ENCODE data around the gene HABP4.

Gene HABP4

DNA sequence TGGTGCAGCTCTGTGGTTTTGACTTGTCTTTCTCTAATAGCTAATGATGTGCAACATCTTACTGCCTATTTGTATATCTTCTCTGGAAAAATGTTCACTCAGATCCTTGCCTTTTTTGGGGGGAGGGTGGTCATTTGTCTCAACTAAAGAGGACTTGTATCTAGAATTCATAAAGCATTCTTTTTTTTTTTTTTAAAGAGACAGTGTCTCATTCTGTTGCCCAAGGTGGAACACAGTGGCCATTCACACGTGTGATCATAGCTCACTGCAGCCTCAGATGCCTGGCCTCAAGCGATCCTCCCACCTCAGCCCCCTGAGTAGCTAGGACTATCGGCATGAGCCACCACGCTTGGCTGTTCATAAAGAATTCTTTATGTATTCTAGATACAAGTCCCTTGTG lies 33.2 kb downstream of the HABP4 start:
- Histone ChIP-seq H3K4me2 (ENCODE audit: low read length) (no peak overlapping the region), H3K4me1 (ENCODE audit: low read length) (peaks cover 37% of the 10 kb centered on the region), H3K4me3 (ENCODE audit: low read length) (no peak overlapping the region), H2AFZ (ENCODE audit: low read depth, low read length) (no peak overlapping the region), H4K20me1 (ENCODE audit: insufficient read depth, low read length) (no peaks in the 10 kb centered on the region; the same call in 1 of the 2 replicates), H3K27me3 (ENCODE audit: low read depth, low read length) (no peaks in the 10 kb centered on the region), H3K27ac (ENCODE audit: low read length) (no peak overlapping the region), H3K79me2 (ENCODE audit: low read length) (no peaks in the 10 kb centered on the region), H3K9me3 (ENCODE audit: insufficient read depth, low read length) (no peaks in the 10 kb centered on the region), H3K9ac (ENCODE audit: low read length) (no peak overlapping the region), H3K36me3 (replicated peaks; ENCODE audit: low read depth, low read length) (peaks cover 2% of the 10 kb centered on the region)
- TF ChIP-seq, protein P1, sequence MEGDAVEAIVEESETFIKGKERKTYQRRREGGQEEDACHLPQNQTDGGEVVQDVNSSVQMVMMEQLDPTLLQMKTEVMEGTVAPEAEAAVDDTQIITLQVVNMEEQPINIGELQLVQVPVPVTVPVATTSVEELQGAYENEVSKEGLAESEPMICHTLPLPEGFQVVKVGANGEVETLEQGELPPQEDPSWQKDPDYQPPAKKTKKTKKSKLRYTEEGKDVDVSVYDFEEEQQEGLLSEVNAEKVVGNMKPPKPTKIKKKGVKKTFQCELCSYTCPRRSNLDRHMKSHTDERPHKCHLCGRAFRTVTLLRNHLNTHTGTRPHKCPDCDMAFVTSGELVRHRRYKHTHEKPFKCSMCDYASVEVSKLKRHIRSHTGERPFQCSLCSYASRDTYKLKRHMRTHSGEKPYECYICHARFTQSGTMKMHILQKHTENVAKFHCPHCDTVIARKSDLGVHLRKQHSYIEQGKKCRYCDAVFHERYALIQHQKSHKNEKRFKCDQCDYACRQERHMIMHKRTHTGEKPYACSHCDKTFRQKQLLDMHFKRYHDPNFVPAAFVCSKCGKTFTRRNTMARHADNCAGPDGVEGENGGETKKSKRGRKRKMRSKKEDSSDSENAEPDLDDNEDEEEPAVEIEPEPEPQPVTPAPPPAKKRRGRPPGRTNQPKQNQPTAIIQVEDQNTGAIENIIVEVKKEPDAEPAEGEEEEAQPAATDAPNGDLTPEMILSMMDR (IDR thresholded peaks at IDR 0.05; ENCODE audit: low read depth, low read length) = no peak
- no peak for TF ChIP-seq EZH2phosphoT487 (IDR thresholded peaks at IDR 0.05; ENCODE audit: low read depth)

DNA sequence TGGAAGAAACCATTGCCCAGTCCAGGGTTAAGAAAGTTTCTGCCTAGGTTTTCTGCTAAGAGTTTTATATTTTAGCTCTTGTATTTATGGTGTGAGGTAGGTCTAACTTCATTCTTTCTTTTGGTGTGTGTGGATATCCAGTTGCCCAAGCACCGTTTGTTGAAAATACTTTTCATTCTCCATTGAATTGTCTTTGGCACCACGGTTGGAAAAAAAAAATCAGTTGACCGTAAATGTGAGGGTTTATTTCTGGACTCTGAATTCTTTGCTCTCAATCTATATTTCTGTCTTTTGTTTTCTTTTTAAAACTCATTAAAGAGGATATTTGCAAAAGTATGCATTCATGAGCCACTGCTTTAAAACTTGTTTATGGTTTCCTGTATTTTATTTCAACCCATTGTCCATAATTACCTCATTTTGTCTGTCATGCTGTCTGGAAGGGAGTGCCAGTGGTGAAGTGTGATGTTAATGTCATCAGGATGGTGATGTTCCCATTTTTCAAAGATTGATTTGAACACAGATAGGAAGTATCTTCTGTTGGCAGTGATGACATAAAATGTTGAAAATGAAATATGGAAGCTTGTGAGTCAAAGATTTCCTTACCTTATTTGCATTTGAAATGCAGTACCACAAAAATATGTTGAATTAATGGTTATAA lies 33.9 kb downstream of the HABP4 start:
- H4K20me1 ChIP-seq (ENCODE audit: insufficient read depth, low read length) = no peaks in the 10 kb centered on the region; the same call in 1 of the 2 replicates
- peak overlapping the region; percentile 41 for H3K4me2 ChIP-seq (ENCODE audit: low read length)
- no peak overlapping the region for H2AFZ ChIP-seq (ENCODE audit: low read depth, low read length)
- no peak for TF ChIP-seq EZH2phosphoT487 (IDR thresholded peaks at IDR 0.05; ENCODE audit: low read depth)
- TF ChIP-seq, protein P1 (IDR thresholded peaks at IDR 0.05; ENCODE audit: low read depth, low read length) = no peak
- no peak overlapping the region for H3K4me3 ChIP-seq (ENCODE audit: low read length)
- H3K27me3 ChIP-seq (ENCODE audit: low read depth, low read length) = no peaks in the 10 kb centered on the region
- peaks cover 2% of the 10 kb centered on the region for H3K36me3 ChIP-seq (replicated peaks; ENCODE audit: low read depth, low read length)
- no peak overlapping the region for H3K9ac ChIP-seq (ENCODE audit: low read length)
- no peaks in the 10 kb centered on the region for H3K79me2 ChIP-seq (ENCODE audit: low read length)
- H3K9me3 ChIP-seq (ENCODE audit: insufficient read depth, low read length) = no peaks in the 10 kb centered on the region
- H3K27ac ChIP-seq (ENCODE audit: low read length) = peak overlapping the region; percentile 28
- H3K4me1 ChIP-seq (ENCODE audit: low read length) = peaks cover 30% of the 10 kb centered on the region

DNA sequence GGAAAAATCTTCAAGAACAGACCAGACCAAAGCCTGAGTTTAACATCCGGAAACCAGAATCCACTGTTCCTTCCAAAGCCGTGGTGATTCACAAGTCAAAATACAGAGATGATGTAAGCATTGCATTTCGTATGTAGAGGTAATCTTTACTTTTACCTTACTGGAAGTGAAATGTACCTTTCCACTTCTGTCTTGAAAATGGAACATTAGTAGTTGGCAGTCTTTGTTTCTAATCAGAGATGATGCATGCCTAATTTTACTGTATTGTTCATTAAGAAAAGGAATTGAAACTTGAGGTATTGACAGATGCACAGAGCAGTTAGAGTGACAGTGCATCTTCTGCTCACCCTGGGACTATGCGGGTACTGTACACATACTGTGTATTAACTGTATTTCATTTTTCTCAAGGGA lies 34.6 kb downstream of the HABP4 start:
- H3K9ac ChIP-seq (ENCODE audit: low read length) = no peak overlapping the region
- H3K79me2 ChIP-seq (ENCODE audit: low read length) = no peaks in the 10 kb centered on the region
- no peaks in the 10 kb centered on the region for H3K27me3 ChIP-seq (ENCODE audit: low read depth, low read length)
- peaks cover 25% of the 10 kb centered on the region for H3K4me1 ChIP-seq (ENCODE audit: low read length)
- no peaks in the 10 kb centered on the region for H3K9me3 ChIP-seq (ENCODE audit: insufficient read depth, low read length)
- H4K20me1 ChIP-seq (ENCODE audit: insufficient read depth, low read length) = no peaks in the 10 kb centered on the region; the same call in 1 of the 2 replicates
- H3K4me3 ChIP-seq (ENCODE audit: low read length) = no peak overlapping the region
- peaks cover 2% of the 10 kb centered on the region for H3K36me3 ChIP-seq (replicated peaks; ENCODE audit: low read depth, low read length)
- H2AFZ ChIP-seq (ENCODE audit: low read depth, low read length) = no peak overlapping the region
- TF ChIP-seq, protein P1 (IDR thresholded peaks at IDR 0.05; ENCODE audit: low read depth, low read length) = no peak
- TF ChIP-seq EZH2phosphoT487 (IDR thresholded peaks at IDR 0.05; ENCODE audit: low read depth) = no peak
- peak overlapping the region; percentile 41 for H3K4me2 ChIP-seq (ENCODE audit: low read length)
- peak overlapping the region; percentile 28 for H3K27ac ChIP-seq (ENCODE audit: low read length)

DNA sequence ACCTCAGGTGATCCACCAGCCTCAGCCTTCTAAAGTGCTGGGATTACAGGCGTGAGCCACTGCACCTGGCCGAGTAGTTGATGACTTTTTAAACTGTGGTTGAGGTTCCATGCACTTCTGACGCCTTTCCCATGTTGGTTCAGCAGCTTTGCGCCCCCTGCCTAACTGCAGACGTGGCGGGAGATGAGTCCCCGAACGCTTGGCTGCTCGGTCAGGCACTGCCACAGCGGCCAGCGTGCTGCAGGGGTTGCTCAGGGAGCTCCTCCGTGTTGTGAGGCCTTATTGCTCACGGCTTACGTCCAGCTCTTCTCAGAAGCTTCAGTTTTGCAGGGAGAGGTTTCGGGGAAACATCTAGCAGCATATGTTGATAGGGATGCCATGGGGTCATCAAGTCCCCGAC lies 35.3 kb downstream of the HABP4 start:
- no peaks in the 10 kb centered on the region for H3K27me3 ChIP-seq (ENCODE audit: low read depth, low read length)
- no peaks in the 10 kb centered on the region for H3K79me2 ChIP-seq (ENCODE audit: low read length)
- TF ChIP-seq, protein P1 (IDR thresholded peaks at IDR 0.05; ENCODE audit: low read depth, low read length) = no peak
- TF ChIP-seq EZH2phosphoT487 (IDR thresholded peaks at IDR 0.05; ENCODE audit: low read depth) = no peak
- no peak overlapping the region for H3K27ac ChIP-seq (ENCODE audit: low read length)
- H4K20me1 ChIP-seq (ENCODE audit: insufficient read depth, low read length) = no peaks in the 10 kb centered on the region; the same call in 1 of the 2 replicates
- H3K36me3 ChIP-seq (replicated peaks; ENCODE audit: low read depth, low read length) = peaks cover 2% of the 10 kb centered on the region
- no peak overlapping the region for H2AFZ ChIP-seq (ENCODE audit: low read depth, low read length)
- no peaks in the 10 kb centered on the region for H3K9me3 ChIP-seq (ENCODE audit: insufficient read depth, low read length)
- H3K9ac ChIP-seq (ENCODE audit: low read length) = no peak overlapping the region
- no peak overlapping the region for H3K4me2 ChIP-seq (ENCODE audit: low read length)
- H3K4me1 ChIP-seq (ENCODE audit: low read length) = peaks cover 18% of the 10 kb centered on the region
- no peak overlapping the region for H3K4me3 ChIP-seq (ENCODE audit: low read length)
